HG02678 (cell line): ENCODE data around the gene ARL15.

Experiments
- ATAC-seq: cut with Tn5 transposase; IDR thresholded peaks from one replicate; pipeline ENCODE4 v1.9.1; 2021; ENCODE audit warnings: mild to moderate bottlenecking, moderate library complexity; ENCODE audit not compliant: unreplicated experiment

Gene ARL15

GRCh38 chr5:53917095-53917494 lies 393.3 kb downstream of the ARL15 start:
- no peak for ATAC-seq

GRCh38 chr5:53915120-53915519 lies 395.3 kb downstream of the ARL15 start:
- ATAC-seq: no peak

GRCh38 chr5:53913941-53914340 lies 396.4 kb downstream of the ARL15 start:
- no peak for ATAC-seq

- ATAC-seq: no peak
Measured at GRCh38 chr5:53908757-53909156, 401.6 kb downstream of the ARL15 start.

GRCh38 chr5:53907827-53908226 lies 402.5 kb downstream of the ARL15 start:
- no peak for ATAC-seq

- no peak for ATAC-seq
Measured at GRCh38 chr5:53906736-53907135, 403.6 kb downstream of the ARL15 start.

- ATAC-seq: no peak
Measured at GRCh38 chr5:53902296-53902907, 408.0 kb downstream of the ARL15 start.

- no peak for ATAC-seq
Measured at GRCh38 chr5:53900677-53901076, 409.7 kb downstream of the ARL15 start.

GRCh38 chr5:53895091-53895683 lies 415.2 kb downstream of the ARL15 start:
- no peak for ATAC-seq

GRCh38 chr5:53893626-53894025 lies 416.7 kb downstream of the ARL15 start:
- no peak for ATAC-seq

- no peak for ATAC-seq
Measured at GRCh38 chr5:53892224-53892623, 418.1 kb downstream of the ARL15 start.

GRCh38 chr5:53891159-53891558 lies 419.2 kb downstream of the ARL15 start:
- no peak for ATAC-seq

GRCh38 chr5:53890490-53890889 lies 419.9 kb downstream of the ARL15 start:
- no peak for ATAC-seq

- no peak for ATAC-seq
Measured at GRCh38 chr5:53884844-53885243, 425.5 kb downstream of the ARL15 start.

- ATAC-seq: no peak
Measured at GRCh38 chr5:53884417-53884816, 426.0 kb downstream of the ARL15 start.

- ATAC-seq: no peak
Measured at GRCh38 chr5:53882676-53883031, 427.7 kb downstream of the ARL15 start.

GRCh38 chr5:53882006-53882675 lies 428.2 kb downstream of the ARL15 start:
- no peak for ATAC-seq

- no peak for ATAC-seq
Measured at GRCh38 chr5:53879708-53880323, 430.6 kb downstream of the ARL15 start.

GRCh38 chr5:53878015-53878414 lies 432.4 kb downstream of the ARL15 start:
- ATAC-seq: no peak

GRCh38 chr5:53877243-53877642 lies 433.1 kb downstream of the ARL15 start:
- no peak for ATAC-seq

- ATAC-seq: no peak
Measured at GRCh38 chr5:53874409-53874808, 436.0 kb downstream of the ARL15 start.

GRCh38 chr5:53873235-53873634 lies 437.1 kb downstream of the ARL15 start:
- ATAC-seq: no peak
